ENCODE measurements around the gene BABAM2. TPM values are rescaled to one million over a fixed set of nuclear protein-coding genes. Genes with fewer than 3 reads are reported as not detected.

The BABAM2 gene
- total and polyA plus RNA-seq, 10 of the 15 experiments (the other 5 are each of a cell fraction or from before 2014, with no cell fraction given), result 30.7 to 59.9 (median 44.5) TPM

DNA sequence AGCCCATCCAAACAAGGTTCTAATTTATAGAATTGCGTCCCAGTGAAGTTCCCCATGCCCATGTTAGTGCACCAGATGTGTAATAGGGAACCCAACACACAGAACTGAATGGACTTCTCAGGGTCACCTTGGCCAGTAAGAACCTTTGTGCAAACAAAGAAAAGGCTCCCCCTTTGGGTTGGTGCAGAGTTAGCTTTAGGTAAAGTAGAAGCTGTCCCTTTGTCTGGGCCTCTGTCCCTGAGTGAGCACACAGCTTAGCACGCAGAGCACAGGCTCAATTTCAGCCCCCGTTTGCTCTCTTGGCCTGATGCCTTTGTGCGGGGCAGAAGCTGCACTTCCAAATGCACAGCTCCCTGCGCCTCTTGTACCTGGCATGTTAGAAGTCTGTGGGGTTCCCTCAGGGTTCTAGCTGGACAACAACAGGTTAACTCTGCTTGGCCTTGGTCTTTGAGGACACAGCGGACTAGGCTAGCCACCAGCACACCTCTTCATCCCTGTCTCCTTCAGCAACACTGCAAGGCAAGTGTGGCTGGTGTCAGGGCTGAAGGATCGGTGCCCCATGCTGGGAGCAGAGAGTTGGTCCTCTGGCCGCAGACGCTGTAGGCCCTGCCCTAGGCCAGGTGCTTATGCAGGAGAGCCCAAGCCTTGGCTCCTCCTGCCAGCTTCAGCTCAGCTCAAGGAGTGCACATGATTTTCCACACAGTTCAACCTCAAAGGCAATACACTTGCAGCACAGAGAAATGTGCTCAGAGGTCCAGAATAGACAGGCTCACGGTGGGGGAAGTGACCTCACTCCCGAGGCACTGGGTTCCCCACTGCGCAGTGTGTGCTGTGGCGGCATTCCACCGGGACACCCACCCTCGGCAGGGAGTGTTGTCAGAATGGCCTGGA is 428.8 kb downstream of the BABAM2 start:
- FAIRE-seq (no peak), DNase-seq (ENCODE audit: low read depth, low spot score) (no peak), ATAC-seq (no peak)
- SMC1A ChIA-PET (ENCODE audit: uncharacterized antibody, unreplicated experiment), result no interaction called here
- no peaks in the 10 kb centered on the region; a peak in 1 of 4 replicates for H3K36me3 ChIP-seq (ENCODE audit: control insufficient read depth in 2 of 2, insufficient read depth in 2 of 2, low read length in 1 of 2)
- no peaks in the 10 kb centered on the region for H3K27me3 ChIP-seq (replicated peaks in 1 of 2; ENCODE audit: control insufficient read depth in 2 of 2, insufficient read depth in 2 of 2, low read length in 1 of 2)
- BruUV-seq (replicated peaks), result no TSS peak
- CTCF ChIA-PET, result no interaction called here
- POLR2A ChIA-PET, result no interaction called here
- H3K4me3 ChIP-seq, result no peak overlapping the region
- H3K4me1 ChIP-seq (ENCODE audit: control insufficient read depth, insufficient read depth, low read length), result no peaks in the 10 kb centered on the region
- intact Hi-C loops (cut with micrococcal nuclease; ENCODE audit: unreplicated experiment), result no loop called here
- RAD21 ChIA-PET (ENCODE audit: unreplicated experiment), result no interaction called here
- H3K9ac ChIP-seq (ENCODE audit: control insufficient read depth, insufficient read depth, low read length), result no peak overlapping the region
- no peaks in the 10 kb centered on the region; the same call in 1 of the 2 replicates for H4K20me1 ChIP-seq (ENCODE audit: control insufficient read depth, insufficient read depth)
- in situ Hi-C loops (cut with MboI), result no loop called here
- no peak overlapping the region for H3K4me2 ChIP-seq (ENCODE audit: control insufficient read depth, insufficient read depth)
- TF ChIP-seq SMAD1 (IDR thresholded peaks at IDR 0.05; ENCODE audit: low read depth, partially characterized antibody) (no peak), NFYA (IDR thresholded peaks at IDR 0.05; ENCODE audit: borderline replicate concordance, low read depth, low read length) (no peak), TARDBP (IDR thresholded peaks at IDR 0.05; ENCODE audit: borderline replicate concordance) (no peak), FOS (IDR thresholded peaks at IDR 0.05; ENCODE audit: borderline replicate concordance, extremely low read depth, insufficient read length) (no peak), NFXL1 (IDR thresholded peaks at IDR 0.05; ENCODE audit: borderline replicate concordance) (no peak), TAF1 (IDR thresholded peaks at IDR 0.05; ENCODE audit: borderline replicate concordance, low read depth, low read length) (no peak)
- H3K27ac ChIP-seq (ENCODE audit: control insufficient read depth, insufficient read depth), result no peak overlapping the region
- H2AFZ ChIP-seq (ENCODE audit: control insufficient read depth, low read depth, low read length), result no peak overlapping the region
- no peaks in the 10 kb centered on the region for H3K79me2 ChIP-seq (ENCODE audit: control insufficient read depth, insufficient read depth, low read length)
- WGBS (ENCODE audit: insufficient coverage, insufficient replicate concordance, low lambda C conversion rate, missing lambda C conversion rate), result 86% methylated on average over 15 of the region's 15 CpGs
- H3K9me3 ChIP-seq (replicated peaks; ENCODE audit: control insufficient read depth, insufficient read depth, low read length), result no peaks in the 10 kb centered on the region

DNA sequence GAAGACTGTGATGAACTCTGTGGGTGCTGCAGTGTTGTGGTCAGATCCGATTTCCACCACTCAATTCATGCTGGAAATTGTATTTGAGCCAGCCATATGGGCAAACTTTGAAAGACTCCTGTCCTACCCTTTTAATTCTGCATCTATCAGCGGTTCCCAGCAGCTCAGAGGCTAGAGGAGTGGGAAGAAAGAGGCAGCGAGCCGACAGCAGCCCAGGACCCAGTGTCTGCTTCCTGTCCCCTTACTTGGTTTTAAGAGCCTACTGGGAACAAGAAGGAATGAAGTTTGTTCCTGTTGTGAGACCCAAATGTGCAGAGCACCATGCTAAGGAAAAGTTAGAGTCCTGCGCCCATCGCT is 429.5 kb downstream of the BABAM2 start:
- BruUV-seq (replicated peaks), result no TSS peak
- no peaks in the 10 kb centered on the region for H3K9me3 ChIP-seq (replicated peaks; ENCODE audit: control insufficient read depth, insufficient read depth, low read length)
- no peak for FAIRE-seq
- no peaks in the 10 kb centered on the region; the same call in 1 of the 2 replicates for H4K20me1 ChIP-seq (ENCODE audit: control insufficient read depth, insufficient read depth)
- no peak overlapping the region for H3K27ac ChIP-seq (ENCODE audit: control insufficient read depth, insufficient read depth)
- no peaks in the 10 kb centered on the region for H3K4me1 ChIP-seq (ENCODE audit: control insufficient read depth, insufficient read depth, low read length)
- H3K9ac ChIP-seq (ENCODE audit: control insufficient read depth, insufficient read depth, low read length), result no peak overlapping the region
- intact Hi-C loops (cut with micrococcal nuclease; ENCODE audit: unreplicated experiment) (no loop called here), in situ Hi-C loops (cut with MboI) (no loop called here)
- H3K4me3 ChIP-seq, result no peak overlapping the region
- TF ChIP-seq SREBF1 (IDR thresholded peaks at IDR 0.05; ENCODE audit: low read length) (no peak), MXI1 (IDR thresholded peaks at IDR 0.05; ENCODE audit: low read depth, low read length) (no peak), WRNIP1 (IDR thresholded peaks at IDR 0.05; ENCODE audit: borderline replicate concordance, low read depth, low read length) (no peak), NFYB (IDR thresholded peaks at IDR 0.05; ENCODE audit: insufficient read depth, low read depth, low read length) (no peak)
- TF ChIP-seq, protein P1, sequence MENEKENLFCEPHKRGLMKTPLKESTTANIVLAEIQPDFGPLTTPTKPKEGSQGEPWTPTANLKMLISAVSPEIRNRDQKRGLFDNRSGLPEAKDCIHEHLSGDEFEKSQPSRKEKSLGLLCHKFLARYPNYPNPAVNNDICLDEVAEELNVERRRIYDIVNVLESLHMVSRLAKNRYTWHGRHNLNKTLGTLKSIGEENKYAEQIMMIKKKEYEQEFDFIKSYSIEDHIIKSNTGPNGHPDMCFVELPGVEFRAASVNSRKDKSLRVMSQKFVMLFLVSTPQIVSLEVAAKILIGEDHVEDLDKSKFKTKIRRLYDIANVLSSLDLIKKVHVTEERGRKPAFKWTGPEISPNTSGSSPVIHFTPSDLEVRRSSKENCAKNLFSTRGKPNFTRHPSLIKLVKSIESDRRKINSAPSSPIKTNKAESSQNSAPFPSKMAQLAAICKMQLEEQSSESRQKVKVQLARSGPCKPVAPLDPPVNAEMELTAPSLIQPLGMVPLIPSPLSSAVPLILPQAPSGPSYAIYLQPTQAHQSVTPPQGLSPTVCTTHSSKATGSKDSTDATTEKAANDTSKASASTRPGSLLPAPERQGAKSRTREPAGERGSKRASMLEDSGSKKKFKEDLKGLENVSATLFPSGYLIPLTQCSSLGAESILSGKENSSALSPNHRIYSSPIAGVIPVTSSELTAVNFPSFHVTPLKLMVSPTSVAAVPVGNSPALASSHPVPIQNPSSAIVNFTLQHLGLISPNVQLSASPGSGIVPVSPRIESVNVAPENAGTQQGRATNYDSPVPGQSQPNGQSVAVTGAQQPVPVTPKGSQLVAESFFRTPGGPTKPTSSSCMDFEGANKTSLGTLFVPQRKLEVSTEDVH (IDR thresholded peaks at IDR 0.05; ENCODE audit: low read depth, partially characterized antibody), result no peak
- no peaks in the 10 kb centered on the region; a peak in 1 of 4 replicates for H3K36me3 ChIP-seq (ENCODE audit: control insufficient read depth in 2 of 2, insufficient read depth in 2 of 2, low read length in 1 of 2)
- no peaks in the 10 kb centered on the region for H3K79me2 ChIP-seq (ENCODE audit: control insufficient read depth, insufficient read depth, low read length)
- H3K27me3 ChIP-seq (replicated peaks in 1 of 2; ENCODE audit: control insufficient read depth in 2 of 2, insufficient read depth in 2 of 2, low read length in 1 of 2), result no peaks in the 10 kb centered on the region
- ChIA-PET CTCF (no interaction called here), POLR2A (no interaction called here), RAD21 (ENCODE audit: unreplicated experiment) (no interaction called here), SMC1A (ENCODE audit: uncharacterized antibody, unreplicated experiment) (no interaction called here)
- 80% methylated on average over 6 of the region's 6 CpGs for WGBS (ENCODE audit: insufficient coverage, insufficient replicate concordance, low lambda C conversion rate, missing lambda C conversion rate)
- DNase-seq (ENCODE audit: low read depth, low spot score), result no peak
- H3K4me2 ChIP-seq (ENCODE audit: control insufficient read depth, insufficient read depth), result no peak overlapping the region
- H2AFZ ChIP-seq (ENCODE audit: control insufficient read depth, low read depth, low read length), result no peak overlapping the region
- ATAC-seq, result no peak
